Skeletal muscle cell (primary cell): ENCODE measurements around the gene OMP.
A peak's percentile ranks its signal among the peaks of the same experiment; 100 is the strongest.

Experiments used
- DNase-seq: peaks from one replicate; pipeline ENCODE4 v3.0.0-alpha.2; 2010; ENCODE audit warnings: low read depth
- H3K4me3 ChIP-seq: 2 replicates; pipeline ENCODE4 v1.5.1; 2011; ENCODE audit warnings: low read depth, mild to moderate bottlenecking, control low read depth, low read length, moderate library complexity

Gene OMP

GRCh38 chr11:77118971-77119370 is 16.3 kb downstream of the OMP start:
- H3K4me3 ChIP-seq = no peak overlapping the region

DNA sequence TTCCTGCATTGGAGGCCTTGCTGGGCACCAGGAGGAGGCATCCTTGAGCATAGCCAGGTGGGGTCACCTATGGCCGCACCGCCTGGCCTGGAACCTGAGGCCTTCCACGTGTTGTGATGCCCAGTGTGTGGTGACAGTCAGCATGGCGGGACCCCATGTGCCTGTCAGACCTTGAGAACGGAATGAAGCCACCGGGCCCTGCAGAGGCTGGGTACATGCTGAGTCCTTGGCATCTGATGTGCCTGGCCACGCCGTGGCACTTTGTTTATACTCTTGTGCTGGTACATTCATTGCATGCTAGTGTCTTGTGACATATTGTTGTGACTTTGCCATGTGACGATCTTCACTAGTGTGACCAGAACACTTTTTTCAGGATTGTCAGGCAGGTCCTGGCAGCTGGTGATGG is 16.9 kb downstream of the OMP start:
- no peak overlapping the region for H3K4me3 ChIP-seq
- DNase-seq = no peak

More at GRCh38 chr11:77118971-77119370, 16.3 kb downstream of the OMP start:
- DNase-seq = no peak

GRCh38 chr11:77120571-77120970 is 17.9 kb downstream of the OMP start:
- H3K4me3 ChIP-seq = no peak overlapping the region
- no peak for DNase-seq

- no peak for DNase-seq
- no peak overlapping the region for H3K4me3 ChIP-seq
Observed at GRCh38 chr11:77121096-77121640, 18.5 kb downstream of the OMP start.

- no peak for DNase-seq
- H3K4me3 ChIP-seq = no peak overlapping the region
Observed at GRCh38 chr11:77121876-77122575, 19.4 kb downstream of the OMP start.

GRCh38 chr11:77122576-77123212 is 20.1 kb downstream of the OMP start:
- H3K4me3 ChIP-seq = no peak overlapping the region
- no peak for DNase-seq

GRCh38 chr11:77123591-77123990 is 21.0 kb downstream of the OMP start:
- no peak for DNase-seq
- no peak overlapping the region for H3K4me3 ChIP-seq

DNA sequence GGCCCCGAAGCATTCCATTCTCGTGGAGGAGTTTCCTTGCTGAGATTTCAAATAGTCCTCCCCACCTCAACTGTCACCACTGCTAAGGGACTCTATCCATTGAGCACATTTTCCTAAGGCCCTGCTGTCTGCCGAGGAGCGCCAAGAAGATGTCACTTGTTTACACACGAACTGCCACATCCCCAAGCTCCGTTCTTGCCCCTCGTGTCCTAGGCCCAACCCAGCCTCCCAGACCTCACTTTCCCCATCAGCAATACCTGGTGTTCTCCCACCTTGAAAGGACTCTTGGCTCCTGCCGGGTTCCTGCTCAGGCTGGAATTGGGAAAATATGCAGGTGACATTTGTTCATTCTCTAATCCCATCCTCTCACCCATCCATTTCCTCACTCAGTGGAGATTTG is 21.4 kb downstream of the OMP start:
- H3K4me3 ChIP-seq = no peak overlapping the region
- DNase-seq = no peak

- no peak overlapping the region for H3K4me3 ChIP-seq
- DNase-seq = no peak
Observed at GRCh38 chr11:77124488-77124887, 21.8 kb downstream of the OMP start.

DNA sequence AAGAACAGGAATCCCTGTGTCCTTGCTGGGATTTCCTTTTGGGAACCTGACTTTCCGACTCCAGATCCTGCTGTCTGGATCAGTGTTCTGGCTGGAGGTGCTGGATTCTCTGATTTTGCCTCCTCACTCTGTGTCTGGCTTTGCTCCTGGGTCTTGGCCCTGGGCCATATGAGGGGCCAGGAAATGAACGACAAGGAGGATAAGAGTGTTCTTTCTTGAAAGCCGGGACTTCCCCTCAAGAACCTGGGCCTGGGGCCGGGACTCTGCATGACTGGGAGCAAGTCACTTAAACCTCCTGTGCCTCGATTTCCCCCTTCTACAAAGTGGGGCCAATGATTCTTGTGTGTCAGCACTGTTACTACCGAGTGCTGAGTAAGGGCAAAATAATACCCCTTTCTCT is 22.6 kb downstream of the OMP start:
- no peak for DNase-seq
- no peak overlapping the region for H3K4me3 ChIP-seq

GRCh38 chr11:77125695-77126094 is 23.1 kb downstream of the OMP start:
- no peak overlapping the region for H3K4me3 ChIP-seq
- no peak for DNase-seq

DNA sequence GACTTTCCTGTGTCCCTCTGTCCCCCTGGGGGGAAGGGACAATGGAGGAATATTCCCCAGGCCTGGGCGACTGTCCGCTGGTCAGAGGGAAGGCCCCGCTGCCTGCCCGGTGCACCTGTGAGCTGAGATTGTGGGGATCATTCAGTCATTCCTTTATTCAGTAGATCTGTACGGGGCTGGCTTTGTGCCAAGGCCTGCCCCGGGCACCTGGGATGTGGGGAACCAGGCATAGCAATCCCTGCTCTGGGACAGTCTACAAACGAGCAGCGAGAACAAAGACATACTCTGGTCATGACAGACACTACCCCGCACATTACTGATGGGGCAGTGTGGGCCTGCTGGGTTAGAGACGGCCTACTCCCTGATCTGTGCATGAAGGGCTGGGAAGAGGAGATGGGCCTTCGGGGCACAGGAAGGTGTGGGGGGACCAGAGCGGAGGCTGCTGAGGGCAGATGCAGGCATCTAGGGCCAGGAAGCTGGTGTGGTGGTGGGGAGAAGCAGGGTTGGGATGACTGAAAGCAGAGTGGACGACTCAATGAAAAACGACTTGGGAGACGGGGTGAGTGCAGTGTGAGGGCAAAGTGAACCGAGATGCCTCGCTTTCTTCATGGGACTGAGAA is 23.6 kb downstream of the OMP start:
- no peak for DNase-seq
- H3K4me3 ChIP-seq = no peak overlapping the region

- peak overlapping the region; percentile 45 for H3K4me3 ChIP-seq
- DNase-seq = no peak
Observed at GRCh38 chr11:77126861-77127234, 24.2 kb downstream of the OMP start.

DNA sequence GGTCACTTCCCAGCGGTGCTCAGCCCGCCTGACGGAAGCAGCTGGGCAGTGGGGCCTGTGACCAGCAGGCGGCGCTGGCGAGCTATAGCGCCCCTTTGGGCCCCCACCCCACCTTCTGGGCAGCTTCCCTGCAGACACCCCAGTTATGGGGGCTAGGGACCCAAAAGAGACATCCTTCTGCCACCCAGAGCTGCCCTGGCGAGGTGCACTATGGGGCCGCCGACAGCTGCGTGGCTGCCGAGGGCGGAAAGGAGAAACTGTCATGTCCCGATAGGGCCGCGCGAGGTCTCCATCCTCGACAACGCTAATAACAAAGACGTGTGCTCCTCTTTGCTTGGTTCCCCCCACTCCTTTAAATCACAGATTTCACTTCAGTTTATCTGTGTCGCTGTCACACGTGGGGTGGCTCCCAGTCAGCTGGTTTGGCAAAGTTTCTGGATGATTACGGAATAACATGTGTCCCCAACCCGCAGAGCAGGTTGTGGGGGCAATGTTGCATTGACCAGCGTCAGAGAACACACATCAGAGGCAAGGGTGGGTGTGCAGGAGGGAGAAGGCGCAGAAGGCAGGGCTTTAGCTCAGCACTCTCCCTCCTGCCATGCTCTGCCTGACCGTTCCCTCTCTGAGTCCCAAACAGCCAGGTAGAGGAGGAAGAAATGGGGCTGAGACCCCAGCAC is 24.7 kb downstream of the OMP start:
- H3K4me3 ChIP-seq = peak overlapping the region; percentile 45
- no peak for DNase-seq

DNA sequence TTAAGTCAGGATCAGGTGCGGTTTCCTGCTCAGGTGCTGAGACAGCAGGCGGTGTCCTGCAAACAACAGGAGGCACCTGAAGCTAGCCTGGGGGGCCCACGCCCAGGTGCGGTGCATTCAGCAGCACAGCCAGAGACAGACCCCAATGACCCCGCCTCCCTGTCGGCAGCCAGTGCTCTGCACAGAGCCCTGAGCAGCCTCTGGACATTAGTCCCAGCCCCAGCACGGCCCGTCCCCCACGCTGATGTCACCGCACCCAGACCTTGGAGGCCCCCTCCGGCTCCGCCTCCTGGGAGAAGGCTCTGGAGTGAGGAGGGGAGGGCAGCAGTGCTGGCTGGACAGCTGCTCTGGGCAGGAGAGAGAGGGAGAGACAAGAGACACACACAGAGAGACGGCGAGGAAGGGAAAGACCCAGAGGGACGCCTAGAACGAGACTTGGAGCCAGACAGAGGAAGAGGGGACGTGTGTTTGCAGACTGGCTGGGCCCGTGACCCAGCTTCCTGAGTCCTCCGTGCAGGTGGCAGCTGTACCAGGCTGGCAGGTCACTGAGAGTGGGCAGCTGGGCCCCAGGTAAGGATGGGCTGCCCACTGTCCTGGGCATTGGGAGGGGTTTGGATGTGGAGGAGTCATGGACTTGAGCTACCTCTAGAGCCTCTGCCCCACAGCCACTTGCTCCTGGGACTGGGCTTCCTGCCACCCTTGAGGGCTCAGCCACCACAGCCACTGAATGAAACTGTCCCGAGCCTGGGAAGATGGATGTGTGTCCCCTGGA is 25.5 kb downstream of the OMP start, which contains the start of gene MYO7A:
MYO7A (plus strand) TSS at position 327 of the 772 bp plus-strand sequence. CDS start 2,389 bp downstream, outside the sequence.
- peak within 1 kb of the TSS; percentile 45 for H3K4me3 ChIP-seq
- DNase-seq = no peak

- DNase-seq = no peak
Observed at GRCh38 chr11:77129069-77129841, 26.6 kb downstream of the OMP start.

DNA sequence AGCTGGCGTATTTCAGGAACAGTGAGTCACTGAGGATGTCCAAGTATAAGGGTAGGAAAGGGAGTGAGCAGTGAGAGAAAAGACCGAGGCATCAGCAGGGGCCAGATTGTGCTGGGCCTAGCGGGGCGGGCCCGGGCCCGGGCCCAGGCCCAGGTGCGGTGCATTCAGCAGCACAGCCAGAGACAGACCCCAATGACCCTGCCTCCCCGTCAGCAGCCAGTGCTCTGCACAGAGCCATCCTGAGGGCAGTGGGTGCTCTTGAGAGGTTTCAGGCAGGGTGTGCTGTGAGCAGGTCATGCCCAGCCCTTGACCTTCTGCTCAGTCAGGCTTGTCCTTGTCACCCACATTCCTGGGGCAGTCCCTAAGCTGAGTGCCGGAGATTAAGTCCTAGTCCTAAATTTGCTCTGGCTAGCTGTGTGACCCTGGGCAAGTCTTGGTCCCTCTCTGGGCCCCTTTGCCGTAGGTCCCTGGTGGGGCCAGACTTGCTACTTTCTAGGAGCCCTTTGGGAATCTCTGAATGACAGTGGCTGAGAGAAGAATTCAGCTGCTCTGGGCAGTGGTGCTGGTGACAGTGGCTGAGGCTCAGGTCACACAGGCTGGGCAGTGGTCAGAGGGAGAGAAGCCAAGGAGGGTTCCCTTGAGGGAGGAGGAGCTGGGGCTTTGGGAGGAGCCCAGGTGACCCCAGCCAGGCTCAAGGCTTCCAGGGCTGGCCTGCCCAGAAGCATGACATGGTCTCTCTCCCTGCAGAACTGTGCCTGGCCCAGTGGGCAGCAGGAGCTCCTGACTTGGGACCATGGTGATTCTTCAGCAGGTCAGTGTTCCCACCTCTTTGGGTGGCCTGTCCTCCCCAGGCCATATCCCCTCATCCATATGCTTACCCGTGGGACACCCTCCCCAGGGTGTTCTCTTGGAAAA is 27.5 kb downstream of the OMP start:
- no peak for DNase-seq
- H3K4me3 ChIP-seq = no peak overlapping the region

More at GRCh38 chr11:77129069-77129841, 26.6 kb downstream of the OMP start:
- H3K4me3 ChIP-seq = no peak overlapping the region
